IPS DF 6.9 (cell line): ENCODE data around the gene BBOX1.
"Not testable (repeated sequence)": the region's sequence is repeated elsewhere in the genome, so short reads cannot be mapped to it uniquely, and the experiment has no call there.

Experiments
- DNase-seq: peaks from one replicate; pipeline ENCODE4 v3.0.0-alpha.2; 2013; ENCODE audit warnings: low read depth, low spot score
- H3K27ac ChIP-seq: one replicate; pipeline ENCODE4 v1.5.1; 2013; ENCODE audit warnings: low read length, control low read depth
- H3K27me3 ChIP-seq: 2 replicates; pipeline ENCODE4 v1.6.1; 2013; ENCODE audit warnings: mild to moderate bottlenecking, low read length; ENCODE audit not compliant: control insufficient read depth, insufficient read depth
- H3K36me3 ChIP-seq: 2 replicates; pipeline ENCODE4 v1.6.1; 2013; ENCODE audit warnings: low read length; ENCODE audit not compliant: control insufficient read depth, insufficient read depth
- H3K4me1 ChIP-seq: 2 replicates; pipeline ENCODE4 v1.6.1; 2013; ENCODE audit warnings: low read length; ENCODE audit not compliant: control insufficient read depth, insufficient read depth
- H3K4me3 ChIP-seq: 2 replicates; pipeline ENCODE4 v1.5.1; 2013; ENCODE audit warnings: mild to moderate bottlenecking, low read length
- H3K9me3 ChIP-seq: 2 replicates; pipeline ENCODE4 v1.6.1; 2013; ENCODE audit warnings: low read length, inconsistent platforms; ENCODE audit not compliant: control insufficient read depth, insufficient read depth
- WGBS: extraction: QIAGEN DNeasy Blood & Tissue Kit; methylation state at CpG from one replicate; pipeline ENCODE4 v1.1.7; 2013; ENCODE audit warnings: mixed read lengths, missing lambda C conversion rate; ENCODE audit not compliant: insufficient read length, insufficient coverage; 5-methylcytosine and 5-hydroxymethylcytosine counted together

The BBOX1 gene

GRCh38 chr11:27175562-27175961, 134.9 kb downstream of the BBOX1 start:
- not testable (repeated sequence) for H3K9me3 ChIP-seq, H3K4me3 ChIP-seq, DNase-seq, H3K27me3 ChIP-seq, H3K4me1 ChIP-seq, H3K27ac ChIP-seq, H3K36me3 ChIP-seq
- WGBS = no CpG with 5 or more reads among the region's 4 CpGs
